GM19238 (cell line): ENCODE measurements around the gene SYMPK.
A peak's percentile ranks its signal among the peaks of the same experiment; 100 is the strongest.

Source experiments
- DNase-seq: peaks from one replicate; pipeline ENCODE4 v3.0.0; 2011; ENCODE audit warnings: low spot score; ENCODE audit not compliant: insufficient read length

Gene SYMPK

GRCh38 chr19:45866400-45867176, 3.6 kb upstream of the SYMPK start:
- DNase-seq, result no peak

GRCh38 chr19:45865269-45865948, 2.5 kb upstream of the SYMPK start:
- DNase-seq, result no peak

- DNase-seq, result no peak
Observed at GRCh38 chr19:45864629-45865082, 1.7 kb upstream of the SYMPK start.

GRCh38 chr19:45863840-45864628, 1.1 kb upstream of the SYMPK start, which contains the start of gene FOXA3:
Gene FOXA3 (plus strand): TSS chr19:45864326. CDS start chr19:45864457, 131 bp downstream.
- DNase-seq, result peak; percentile 88

DNA sequence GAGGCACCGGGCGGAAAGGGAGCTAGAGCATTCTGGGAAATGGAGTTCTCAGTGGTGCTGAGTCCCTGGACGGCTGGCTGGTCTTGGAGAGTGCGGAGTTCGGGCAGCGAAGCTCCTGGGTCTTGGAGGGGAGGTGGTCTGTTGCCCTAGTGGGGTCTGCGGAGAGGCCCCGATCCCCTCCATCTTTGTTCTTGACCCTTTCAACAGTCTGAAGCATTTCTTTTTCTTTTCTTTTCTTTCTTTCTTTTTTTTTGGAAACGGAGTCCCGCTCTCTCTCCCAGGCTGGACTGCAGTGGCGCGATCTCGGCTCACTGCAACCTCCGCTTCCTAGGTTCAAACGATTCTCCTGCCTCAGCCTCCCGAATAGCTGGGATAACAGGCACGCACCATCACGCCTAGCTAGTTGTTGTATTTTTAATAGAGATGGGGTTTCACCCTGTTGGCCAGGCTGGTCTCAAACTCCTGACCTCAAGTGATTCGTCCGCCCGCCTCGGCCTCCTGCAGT, 440 bp upstream of the SYMPK start:
- DNase-seq, result no peak

- no peak for DNase-seq
Observed at GRCh38 chr19:45862271-45862563, 730 bp downstream of the SYMPK start.

GRCh38 chr19:45860359-45861259, 2.3 kb downstream of the SYMPK start:
- no peak for DNase-seq

DNA sequence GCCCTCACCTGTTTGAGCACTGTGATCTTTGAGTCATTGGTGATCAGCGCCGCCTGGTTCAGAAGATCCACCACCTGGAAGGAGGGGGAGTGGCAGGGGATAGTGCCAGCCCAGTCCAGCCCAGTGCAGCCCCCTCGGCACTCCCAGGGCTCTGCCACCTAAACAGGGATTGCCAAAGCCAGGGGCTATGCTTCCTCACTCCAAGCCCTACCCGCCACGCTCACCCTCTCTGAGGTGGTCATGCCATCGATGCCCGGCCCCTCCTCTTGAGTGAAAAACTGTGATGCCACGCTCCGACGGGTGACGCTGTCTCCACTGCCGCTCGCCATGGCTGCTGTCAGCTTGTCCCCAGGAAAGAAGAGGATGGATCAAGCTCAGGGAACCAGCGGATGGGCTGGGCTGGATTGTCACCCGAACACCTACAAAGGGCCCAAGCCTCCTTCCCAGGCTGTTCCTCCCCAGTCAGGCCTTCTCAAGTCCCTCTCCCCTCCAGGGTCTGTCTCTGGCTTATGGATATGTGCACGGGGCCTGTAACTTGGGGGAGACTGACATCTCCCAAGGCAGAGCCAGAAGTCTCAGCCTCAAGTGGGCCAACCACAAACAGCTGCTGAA, 8.7 kb downstream of the SYMPK start:
- DNase-seq, result no peak

DNA sequence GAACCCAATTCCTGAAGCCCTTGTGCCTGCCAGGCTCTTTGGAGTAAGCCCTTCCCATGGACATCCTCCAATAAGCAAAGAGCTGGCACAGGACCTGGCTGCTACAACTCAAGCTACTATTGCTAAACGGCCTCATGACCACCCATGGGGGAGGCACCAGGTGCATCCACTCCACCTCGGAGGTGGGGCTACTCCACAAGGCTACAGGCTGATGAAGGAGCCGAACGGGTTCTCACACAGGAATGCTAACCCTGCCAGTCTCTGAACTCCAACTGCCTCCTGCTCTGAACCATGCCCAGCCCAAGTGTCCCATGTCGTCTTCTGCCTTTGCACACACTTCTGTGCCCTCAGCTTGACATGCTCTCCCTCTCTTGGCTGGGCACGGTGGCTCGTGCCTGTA, 10.0 kb downstream of the SYMPK start:
- DNase-seq, result no peak

GRCh38 chr19:45852145-45852750, 10.7 kb downstream of the SYMPK start:
- DNase-seq, result no peak

DNA sequence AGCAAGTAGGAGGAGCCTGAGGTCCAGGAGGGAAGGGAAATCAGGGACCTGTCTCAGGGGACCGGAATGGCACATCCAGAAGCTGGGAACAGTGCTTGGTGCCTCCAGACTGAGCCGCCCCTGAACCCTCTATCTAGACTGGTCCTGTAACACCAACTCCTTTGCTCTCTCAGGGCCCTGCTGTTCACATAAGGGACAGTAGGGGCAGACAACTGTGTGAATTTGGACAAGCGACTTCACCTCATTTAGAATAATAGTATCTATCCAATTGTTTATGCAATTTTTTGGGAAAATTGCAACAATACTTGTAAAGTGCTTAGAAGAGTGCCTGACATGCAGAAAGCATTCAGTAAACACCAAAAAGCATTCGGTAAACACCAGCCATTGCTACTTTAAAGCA, 14.0 kb downstream of the SYMPK start:
- DNase-seq, result no peak

DNA sequence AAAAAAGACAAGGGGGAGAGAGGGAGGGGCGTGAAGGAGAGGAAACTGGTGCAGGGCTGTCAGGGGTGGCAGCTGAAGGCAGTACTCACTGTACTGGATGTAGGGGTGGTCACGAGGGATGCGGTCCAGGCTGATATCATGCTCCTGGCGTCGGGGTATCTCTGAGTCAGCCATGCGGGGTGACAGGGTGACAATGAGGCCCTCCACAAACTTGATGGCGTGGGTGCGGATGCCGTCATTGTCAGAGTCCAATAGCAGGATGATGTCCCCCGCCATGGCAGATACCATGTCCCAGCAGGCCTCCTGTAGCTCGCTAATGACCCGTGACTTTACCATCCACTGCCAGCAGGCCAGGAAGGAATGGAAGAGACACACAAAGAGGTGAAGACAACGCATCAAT, 15.3 kb downstream of the SYMPK start:
- DNase-seq, result no peak

- no peak for DNase-seq
Observed at GRCh38 chr19:45842198-45842597, 20.7 kb downstream of the SYMPK start.

- no peak for DNase-seq
Observed at GRCh38 chr19:45834970-45835369, 28.0 kb downstream of the SYMPK start.

DNA sequence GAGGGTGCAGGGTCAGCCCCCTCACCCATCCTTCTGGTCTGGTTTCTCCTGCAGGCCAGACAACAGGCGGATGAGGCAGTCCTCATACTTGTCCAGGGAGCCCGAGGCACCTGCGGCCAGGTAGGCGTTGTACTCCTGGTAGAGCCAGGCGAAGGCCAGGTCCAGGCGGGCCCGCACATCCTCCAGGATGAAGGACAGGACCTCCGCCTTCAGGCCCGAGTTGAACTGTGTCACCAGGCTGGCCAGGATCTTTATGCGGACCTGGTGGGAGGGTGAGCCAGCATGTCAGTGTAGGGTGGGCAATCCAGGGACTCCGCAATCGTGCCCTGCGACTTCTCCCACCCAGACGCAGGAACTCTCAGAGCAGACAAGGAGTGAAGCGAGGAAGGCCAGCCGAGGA, 34.0 kb downstream of the SYMPK start:
- no peak for DNase-seq

DNA sequence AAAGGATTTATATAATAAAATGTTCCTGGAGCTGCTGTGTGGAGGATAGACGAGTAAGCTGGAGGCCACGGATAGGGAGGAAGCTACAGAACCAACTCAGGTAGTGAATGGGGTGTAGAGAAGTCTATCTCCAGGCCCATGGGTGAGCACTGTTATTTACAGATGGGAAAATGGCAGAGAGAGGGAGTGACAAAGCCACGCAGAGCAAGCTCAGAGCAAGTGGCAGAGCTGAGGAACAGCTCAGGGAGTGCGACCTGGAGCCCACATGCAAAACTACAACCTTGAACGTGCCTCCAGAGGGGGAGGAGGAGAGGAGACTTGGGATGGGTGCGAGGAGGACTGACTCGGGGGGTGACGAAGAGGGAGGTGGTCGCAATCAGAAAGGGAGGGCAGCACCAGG, 34.4 kb downstream of the SYMPK start:
- DNase-seq, result no peak

DNA sequence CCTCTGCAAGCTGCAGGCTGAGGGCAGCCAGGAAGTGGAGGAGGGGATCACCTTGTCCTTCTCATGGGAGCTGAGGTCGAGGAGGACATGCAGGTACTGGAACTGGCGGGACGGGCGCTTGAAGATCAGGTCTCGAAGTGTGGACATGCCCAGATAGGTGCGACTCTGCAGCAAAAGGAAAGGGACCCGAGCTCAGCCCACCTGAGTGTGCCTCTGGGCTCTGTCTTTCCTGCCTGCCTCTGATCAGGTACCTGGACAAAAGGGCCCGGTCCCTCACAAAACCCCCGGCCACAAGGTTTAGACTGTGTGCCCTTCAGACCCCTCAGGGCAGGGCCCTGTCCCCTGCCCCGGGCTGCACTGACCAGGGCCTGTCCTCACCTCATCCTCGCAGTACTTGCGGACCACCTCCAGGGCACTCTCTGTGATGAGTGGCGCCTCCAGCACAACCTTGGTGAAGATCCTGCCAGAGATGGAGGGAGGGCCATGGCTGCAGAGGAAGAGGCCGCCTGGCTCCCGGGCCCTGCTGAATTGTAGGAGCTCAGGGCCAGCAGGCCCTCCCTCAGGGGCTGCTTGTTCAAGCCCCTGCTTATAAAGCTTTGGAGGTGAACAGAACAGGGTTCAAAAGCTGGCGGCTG, 35.4 kb downstream of the SYMPK start:
- DNase-seq, result no peak

DNA sequence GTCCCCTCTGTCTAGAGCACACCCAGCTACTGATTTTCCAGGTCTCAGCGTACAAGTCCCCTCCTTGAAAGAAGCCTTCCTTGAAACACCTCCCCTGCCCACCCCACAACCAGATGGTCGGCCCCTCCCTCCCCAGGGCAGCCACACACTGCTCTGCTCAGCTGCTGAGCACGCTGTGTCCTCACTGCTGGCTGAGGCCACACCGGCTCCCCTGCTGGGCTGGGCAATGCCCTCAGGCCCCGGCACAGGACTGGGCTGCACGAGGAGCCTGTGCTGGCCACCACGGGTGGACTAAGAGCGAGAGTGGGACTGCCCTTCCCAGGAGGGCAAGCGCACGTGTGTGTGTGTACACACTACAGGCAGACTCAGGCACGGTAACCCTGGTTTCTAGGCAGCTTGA, 36.0 kb downstream of the SYMPK start:
- no peak for DNase-seq
